Measurements from ENCODE around the gene FBXL19. TPM values are rescaled to one million over a fixed set of nuclear protein-coding genes. Genes with fewer than 3 reads are reported as not detected.
A peak's percentile ranks its signal among the peaks of the same experiment; 100 is the strongest.

The FBXL19 gene
- total and polyA plus RNA-seq, 2 of the 13 experiments (the other 11 are each of a cell fraction or from before 2014, with no cell fraction given): 6.0 to 13.7 TPM

DNA sequence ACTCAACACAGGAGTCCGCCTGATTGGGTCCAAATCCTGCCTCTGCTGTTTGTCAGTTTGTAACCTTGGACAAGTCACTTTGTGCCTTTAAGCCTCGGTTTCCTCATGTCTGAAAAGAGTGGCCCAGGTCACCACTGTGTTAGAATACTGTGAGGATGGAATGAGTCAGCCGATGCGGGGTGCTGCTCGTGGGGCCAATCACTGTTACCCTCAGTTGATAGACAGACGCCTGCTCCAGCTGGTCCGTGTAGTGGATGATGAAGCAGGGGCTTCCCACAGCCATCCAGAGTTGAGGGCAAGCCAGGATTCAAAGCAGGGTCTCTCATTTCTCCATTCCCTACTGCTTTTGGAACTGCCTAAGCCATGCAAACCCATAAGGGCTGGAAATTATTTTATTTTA, 5.8 kb downstream of the FBXL19 start (continued):
- TF ChIP-seq, protein P1, sequence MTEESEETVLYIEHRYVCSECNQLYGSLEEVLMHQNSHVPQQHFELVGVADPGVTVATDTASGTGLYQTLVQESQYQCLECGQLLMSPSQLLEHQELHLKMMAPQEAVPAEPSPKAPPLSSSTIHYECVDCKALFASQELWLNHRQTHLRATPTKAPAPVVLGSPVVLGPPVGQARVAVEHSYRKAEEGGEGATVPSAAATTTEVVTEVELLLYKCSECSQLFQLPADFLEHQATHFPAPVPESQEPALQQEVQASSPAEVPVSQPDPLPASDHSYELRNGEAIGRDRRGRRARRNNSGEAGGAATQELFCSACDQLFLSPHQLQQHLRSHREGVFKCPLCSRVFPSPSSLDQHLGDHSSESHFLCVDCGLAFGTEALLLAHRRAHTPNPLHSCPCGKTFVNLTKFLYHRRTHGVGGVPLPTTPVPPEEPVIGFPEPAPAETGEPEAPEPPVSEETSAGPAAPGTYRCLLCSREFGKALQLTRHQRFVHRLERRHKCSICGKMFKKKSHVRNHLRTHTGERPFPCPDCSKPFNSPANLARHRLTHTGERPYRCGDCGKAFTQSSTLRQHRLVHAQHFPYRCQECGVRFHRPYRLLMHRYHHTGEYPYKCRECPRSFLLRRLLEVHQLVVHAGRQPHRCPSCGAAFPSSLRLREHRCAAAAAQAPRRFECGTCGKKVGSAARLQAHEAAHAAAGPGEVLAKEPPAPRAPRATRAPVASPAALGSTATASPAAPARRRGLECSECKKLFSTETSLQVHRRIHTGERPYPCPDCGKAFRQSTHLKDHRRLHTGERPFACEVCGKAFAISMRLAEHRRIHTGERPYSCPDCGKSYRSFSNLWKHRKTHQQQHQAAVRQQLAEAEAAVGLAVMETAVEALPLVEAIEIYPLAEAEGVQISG (CRISPR knock-in tag; IDR thresholded peaks at IDR 0.05): no peak
- TF ChIP-seq, protein P2, sequence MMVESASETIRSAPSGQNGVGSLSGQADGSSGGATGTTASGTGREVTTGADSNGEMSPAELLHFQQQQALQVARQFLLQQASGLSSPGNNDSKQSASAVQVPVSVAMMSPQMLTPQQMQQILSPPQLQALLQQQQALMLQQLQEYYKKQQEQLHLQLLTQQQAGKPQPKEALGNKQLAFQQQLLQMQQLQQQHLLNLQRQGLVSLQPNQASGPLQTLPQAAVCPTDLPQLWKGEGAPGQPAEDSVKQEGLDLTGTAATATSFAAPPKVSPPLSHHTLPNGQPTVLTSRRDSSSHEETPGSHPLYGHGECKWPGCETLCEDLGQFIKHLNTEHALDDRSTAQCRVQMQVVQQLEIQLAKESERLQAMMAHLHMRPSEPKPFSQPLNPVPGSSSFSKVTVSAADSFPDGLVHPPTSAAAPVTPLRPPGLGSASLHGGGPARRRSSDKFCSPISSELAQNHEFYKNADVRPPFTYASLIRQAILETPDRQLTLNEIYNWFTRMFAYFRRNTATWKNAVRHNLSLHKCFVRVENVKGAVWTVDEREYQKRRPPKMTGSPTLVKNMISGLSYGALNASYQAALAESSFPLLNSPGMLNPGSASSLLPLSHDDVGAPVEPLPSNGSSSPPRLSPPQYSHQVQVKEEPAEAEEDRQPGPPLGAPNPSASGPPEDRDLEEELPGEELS (CRISPR knock-in tag; IDR thresholded peaks at IDR 0.05): no peak
- TF ChIP-seq NR2C2 (CRISPR knock-in tag; IDR thresholded peaks at IDR 0.05; ENCODE audit: borderline replicate concordance) (no peak), ZNF672 (CRISPR knock-in tag; IDR thresholded peaks at IDR 0.05) (no peak), PTBP1 (IDR thresholded peaks at IDR 0.05; ENCODE audit: low read depth, low read length, poor library complexity, severe bottlenecking) (no peak), ZNF816 (CRISPR knock-in tag; IDR thresholded peaks at IDR 0.05; ENCODE audit: borderline replicate concordance) (no peak)

DNA sequence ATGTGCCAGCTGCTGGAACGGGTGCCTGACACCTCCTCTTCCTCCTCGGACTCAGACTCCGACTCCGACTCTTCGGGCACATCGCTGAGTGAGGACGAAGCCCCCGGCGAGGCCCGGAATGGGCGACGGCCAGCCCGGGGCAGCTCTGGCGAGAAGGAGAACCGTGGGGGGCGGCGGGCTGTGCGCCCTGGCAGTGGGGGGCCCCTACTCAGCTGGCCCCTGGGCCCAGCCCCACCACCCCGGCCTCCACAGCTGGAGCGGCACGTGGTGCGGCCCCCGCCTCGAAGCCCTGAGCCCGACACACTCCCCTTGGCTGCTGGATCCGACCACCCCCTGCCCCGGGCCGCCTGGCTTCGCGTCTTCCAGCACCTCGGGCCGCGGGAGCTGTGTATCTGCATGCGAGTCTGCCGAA, 6.8 kb downstream of the FBXL19 start:
- DNase-seq (ENCODE audit: low spot score): no peak
- H3K4me2 ChIP-seq (ENCODE audit: low read depth, low read length): no peak overlapping the region
- POLR2A ChIA-PET: no interaction called here
- H3K9me3 ChIP-seq (ENCODE audit: low read length): no peaks in the 10 kb centered on the region
- intact Hi-C loops (cut with micrococcal nuclease; ENCODE audit: unreplicated experiment) (no loop called here), in situ Hi-C loops (cut with HindIII; ENCODE audit: extremely low pct_ligation_motif_present, low pct_unique_long_range_greater_than_20kb) (no loop called here)
- H2AFZ ChIP-seq (ENCODE audit: low read length): no peak overlapping the region
- no peaks in the 10 kb centered on the region for H3K79me2 ChIP-seq (ENCODE audit: insufficient read depth, low read length)
- FAIRE-seq: no peak
- WGBS (ENCODE audit: low lambda C conversion rate): 98% methylated on average over 12 of the region's 35 CpGs
- ATAC-seq: no peak
- H3K4me1 ChIP-seq (ENCODE audit: insufficient read depth, low read length): peaks cover 7% of the 10 kb centered on the region; the same call in 1 of the 2 replicates
- no peaks in the 10 kb centered on the region for H4K20me1 ChIP-seq (ENCODE audit: insufficient read depth, low read length)
- H3K4me3 ChIP-seq (replicated peaks in 1 of 3; ENCODE audit: insufficient read depth in 1 of 3, low read depth in 2 of 3, low read length in 3 of 3): no peak overlapping the region
- TF ChIP-seq RBFOX2 (IDR thresholded peaks at IDR 0.05; ENCODE audit: low read depth, low read length) (peak; percentile 56), ZNF264 (CRISPR knock-in tag; IDR thresholded peaks at IDR 0.05) (no peak), AGO2 (optimal IDR thresholded peaks at IDR 0.05; ENCODE audit: low read depth, low read length) (peak; percentile 65)
- no TSS peak for BruUV-seq (replicated peaks)
- no peak overlapping the region for H3K9ac ChIP-seq (ENCODE audit: insufficient read depth, low read depth, low read length)
- peaks cover 11 to 25% of the 10 kb centered on the region in 2 experiments for H3K36me3 ChIP-seq (replicated peaks in 1 of 2; ENCODE audit: control insufficient read depth in 1 of 2, insufficient read depth in 2 of 2, low read length in 2 of 2)
- H3K27ac ChIP-seq (ENCODE audit: extremely low read length, insufficient read depth, low read length): no peak overlapping the region
- H3K27me3 ChIP-seq (ENCODE audit: control insufficient read depth in 1 of 2, insufficient read depth in 2 of 2, low read length in 2 of 2): no peaks in the 10 kb centered on the region
- CTCF ChIA-PET (ENCODE audit: low intra/inter-chr PET ratio, low total read pairs): no interaction called here

Measured in HepG2 (cell line).